NCI-H1436 (cell line): ENCODE results near the gene RGS8.
"Not testable (repeated sequence)": the region's sequence is repeated elsewhere in the genome, so short reads cannot be mapped to it uniquely, and the experiment has no call there.

Experiments used
- DNase-seq: peaks from one replicate; lab custom pipeline; 2025; lab: John Stamatoyannopoulos, UW

RGS8 gene

DNA sequence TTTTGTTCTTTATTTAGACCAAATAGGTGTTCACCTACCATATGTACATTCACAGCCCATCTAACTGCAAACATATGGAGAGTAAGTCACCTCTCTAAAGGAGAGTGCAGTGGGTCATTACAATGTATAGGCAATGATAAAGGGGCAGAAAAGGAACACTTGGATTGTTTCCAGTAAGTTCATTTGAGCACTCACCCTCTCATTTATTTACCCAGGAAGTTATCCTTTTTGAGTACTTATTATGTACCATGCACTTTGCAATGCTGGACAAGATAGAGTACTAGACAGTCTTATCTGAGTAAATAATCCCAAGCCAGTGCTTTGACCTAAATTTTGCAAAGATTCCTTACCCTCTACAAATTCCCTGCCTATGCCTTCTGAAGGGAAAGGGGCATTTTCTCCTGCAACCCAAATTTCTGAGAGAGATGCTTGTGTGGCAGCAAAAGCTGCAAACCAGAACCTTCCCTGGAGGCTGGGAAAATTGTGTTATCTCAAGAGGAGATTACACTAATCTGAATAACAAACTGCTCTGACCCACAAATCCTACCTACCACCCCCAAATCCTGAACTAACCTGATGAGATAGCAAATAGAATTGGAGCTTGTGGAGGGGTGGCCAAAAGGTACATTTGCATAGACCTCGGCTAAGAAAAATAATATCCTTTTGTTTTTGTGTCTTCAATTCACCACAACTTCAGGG lies 18.6 kb upstream of the RGS8 start:
- peak; percentile 16 for DNase-seq

DNA sequence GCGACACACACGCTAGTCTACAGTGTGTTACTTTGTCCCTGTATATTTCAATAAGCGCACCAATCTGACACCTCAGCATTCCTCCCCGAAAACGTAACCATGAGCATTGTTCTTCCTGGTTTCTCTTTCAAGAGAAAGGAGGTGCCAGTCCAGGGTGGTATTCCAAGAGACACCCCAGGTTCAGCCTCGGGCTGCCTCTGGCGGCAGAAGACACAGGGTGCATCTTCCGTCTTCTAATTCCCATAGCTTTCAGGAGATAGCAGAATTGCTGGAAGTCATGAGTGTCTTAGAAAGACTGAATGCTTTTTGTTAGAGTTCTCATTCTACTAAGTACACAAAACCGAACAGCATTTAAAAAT lies 15.9 kb upstream of the RGS8 start:
- no peak for DNase-seq

DNA sequence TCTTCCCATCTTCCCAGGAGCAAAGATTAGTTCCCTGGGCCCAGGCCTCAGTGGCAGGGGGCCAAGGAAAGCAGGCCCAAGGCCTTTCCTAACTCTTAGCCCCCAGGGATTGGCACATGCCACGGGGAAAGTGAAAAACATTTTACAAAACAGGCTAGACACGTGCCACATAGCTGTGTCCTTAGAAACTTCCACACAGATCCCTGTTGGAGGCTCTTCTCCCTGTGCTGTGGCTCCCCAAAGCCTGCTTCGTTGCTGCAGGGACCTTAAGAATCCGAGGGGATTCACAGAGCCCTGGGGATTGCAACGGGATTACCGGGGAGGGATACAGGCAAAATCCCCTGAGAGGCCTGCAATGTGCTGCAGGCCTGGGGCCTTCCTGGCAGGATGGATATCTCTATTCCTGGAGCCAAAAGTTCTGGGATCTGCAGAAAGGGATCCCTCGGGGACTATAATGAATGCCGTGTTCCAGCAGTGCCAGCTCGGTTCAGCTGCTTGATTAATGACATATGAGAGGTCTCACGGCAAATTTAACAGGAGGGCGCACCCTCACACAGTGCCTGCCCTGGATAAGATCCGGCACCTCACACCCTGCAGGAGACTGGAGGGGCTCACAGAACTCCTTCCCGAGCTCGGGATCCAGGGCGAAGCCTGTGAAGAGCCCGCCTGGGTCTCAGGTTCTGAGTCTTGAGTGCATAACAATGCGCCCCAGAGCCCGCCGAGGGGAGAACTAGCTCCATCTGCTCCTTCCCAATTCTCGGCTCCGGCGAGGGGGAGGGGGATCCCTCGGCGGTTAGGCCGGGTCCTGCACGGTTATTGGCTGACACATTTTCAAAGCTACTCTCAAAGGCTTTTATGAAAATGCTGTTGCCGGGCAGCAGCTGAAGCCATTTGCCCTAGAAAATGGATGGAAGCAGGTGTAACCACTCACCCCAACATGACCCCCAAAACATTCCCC lies 15.3 kb upstream of the RGS8 start:
- DNase-seq: peak; percentile 57

DNA sequence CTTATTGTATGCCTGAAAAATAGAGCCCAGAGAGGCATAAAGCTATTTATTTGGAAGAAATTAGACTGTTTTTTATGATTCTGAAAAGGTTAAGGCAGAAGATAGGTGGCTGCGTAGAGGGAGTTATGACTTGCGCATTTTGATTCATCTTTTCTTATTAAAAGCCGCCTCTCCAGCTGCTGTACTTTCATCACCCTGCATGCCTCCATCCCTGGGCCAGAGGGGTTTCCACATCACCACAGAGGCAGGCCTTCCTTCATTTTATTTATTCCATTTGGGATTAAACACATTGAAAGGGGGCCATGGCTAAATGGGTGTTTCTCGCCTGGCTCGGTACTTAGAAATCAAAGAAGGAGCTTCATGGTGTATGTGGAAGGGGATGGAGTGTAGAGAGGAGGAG lies 14.6 kb upstream of the RGS8 start:
- DNase-seq: no peak

DNA sequence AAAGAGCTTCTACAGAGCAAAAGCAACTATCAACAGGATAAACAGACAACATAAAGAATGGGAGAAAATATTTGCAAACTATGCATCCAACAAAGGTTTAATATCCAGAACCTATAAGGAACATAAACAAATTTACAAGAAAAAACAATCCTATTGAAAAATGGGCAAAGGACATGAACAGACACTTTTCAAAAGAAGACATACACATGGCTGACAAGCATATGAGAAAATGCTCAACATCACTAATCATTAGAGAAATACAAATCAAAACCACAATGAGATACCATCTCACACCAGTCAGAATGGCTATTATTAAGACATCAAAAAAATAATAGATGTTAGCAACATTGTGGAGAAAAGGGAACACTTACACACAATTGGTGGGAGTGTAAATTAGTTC lies 8.8 kb upstream of the RGS8 start:
- DNase-seq: not testable (repeated sequence)

DNA sequence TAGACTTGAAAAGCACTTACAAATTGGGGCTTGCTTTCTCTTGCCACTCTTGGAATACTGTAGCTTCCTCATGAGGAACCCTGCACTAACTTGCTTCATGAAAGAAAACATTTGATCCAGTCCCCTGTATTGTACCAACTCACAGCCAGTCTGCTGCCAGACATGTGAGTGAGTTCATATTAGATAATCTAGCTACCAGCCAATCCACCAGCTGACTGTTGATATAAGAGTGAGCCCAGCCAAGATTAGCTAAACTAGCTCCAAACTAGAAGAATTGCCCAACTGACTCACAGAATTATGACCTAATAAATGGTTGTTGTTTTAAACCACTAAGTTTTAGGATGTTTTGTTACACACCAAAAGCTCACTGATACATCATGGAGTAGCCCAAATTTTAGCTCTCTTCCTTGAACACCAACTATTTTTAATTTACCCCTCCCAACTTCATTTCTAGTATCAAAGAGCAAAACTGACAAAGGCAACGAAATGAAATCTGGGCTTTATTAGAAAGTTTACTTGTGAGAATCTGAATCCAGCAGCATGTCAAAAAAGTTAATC lies 6.6 kb upstream of the RGS8 start:
- DNase-seq: no peak

DNA sequence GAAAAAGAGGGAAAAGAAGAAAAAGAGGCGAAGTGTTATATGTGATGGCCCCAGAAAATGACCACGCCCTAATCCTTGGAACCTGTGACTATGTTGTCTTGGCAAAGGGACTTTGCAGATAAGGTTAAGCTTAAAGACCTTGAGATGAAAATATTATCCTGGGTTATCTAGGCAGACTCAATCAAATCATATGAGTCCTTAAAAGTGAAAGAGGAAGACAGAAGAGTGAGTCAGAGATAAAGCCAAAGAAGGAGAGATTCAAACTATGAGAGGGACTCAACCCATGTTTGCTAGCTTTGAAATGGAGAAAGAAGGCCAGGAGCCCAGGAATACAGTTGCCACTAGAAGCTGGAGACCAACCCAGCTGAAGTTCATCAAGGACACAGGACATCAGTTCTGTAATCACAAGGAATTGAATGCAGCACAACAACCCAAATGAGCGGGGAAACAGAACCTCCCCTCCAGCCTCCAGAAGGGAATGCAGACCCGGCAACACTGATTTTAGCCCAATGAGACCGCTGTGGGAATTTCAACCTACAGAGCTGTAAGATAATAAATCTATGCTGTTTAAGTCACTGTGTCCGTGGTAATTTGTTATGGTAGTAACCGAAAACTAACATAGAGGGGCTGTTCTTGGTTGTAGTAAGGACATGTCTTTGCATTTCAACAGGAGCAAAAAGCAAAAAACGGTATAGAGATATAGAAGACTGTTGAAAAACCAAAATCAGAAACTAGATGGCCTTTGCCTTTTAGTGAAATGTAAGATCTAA lies 4.2 kb upstream of the RGS8 start:
- DNase-seq: no peak

DNA sequence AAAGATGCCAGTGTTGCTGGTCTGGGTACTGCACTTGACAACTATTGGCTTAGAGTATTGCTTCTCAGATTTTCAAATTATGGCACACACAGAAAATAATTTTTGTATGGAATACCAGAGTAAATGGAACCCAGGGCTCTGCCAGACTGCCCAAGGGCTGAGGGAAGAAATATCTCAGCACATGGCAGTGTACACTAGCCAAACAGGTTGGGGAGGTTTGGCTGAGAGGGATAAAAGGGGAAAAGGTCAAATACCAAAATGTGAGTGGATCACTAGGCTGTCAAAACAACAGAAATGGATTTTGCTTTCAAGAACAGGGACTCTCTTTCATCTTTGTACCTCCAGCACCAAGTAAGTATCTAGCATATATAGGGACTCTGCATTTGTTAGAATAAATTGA lies 3.0 kb upstream of the RGS8 start:
- DNase-seq: no peak

DNA sequence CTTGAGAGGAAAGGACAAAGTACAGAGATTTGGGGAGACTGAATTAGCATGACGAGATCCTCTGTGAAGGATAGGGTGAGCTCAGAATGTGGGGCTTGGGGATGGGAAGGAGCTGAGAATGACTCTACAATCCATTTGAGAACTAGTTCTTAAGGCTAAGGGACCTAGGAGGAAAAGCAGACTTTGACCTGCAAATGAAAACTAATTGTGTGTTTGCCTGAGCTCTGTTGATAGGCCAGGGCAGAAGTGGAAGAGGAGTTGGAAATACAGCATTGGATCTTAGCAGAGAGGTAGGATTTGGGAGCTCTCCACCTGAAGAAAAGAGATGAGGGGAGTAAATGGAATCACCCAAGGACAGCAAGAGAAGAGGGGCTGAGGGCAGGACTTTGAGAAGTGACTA lies 2.1 kb upstream of the RGS8 start:
- DNase-seq: no peak

DNA sequence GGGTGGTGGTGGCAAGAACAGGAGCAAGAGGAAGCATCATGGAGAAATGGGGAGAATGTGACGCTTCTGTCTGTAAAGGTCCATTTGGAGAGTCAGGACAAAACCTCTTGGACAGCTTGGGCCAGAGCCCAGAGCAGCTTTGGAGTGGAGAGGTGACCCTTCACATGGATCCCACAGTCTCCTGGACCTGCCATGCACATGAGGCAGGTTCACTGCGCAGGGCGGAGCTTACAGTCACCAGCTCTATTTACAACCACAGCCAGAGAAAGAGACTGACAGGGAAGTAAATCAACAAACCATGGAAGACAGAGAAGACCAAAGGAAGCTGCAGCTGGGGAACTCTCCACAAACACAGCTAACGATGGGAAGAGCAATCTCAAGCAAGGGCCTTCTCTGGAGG lies 828 bp upstream of the RGS8 start:
- no peak for DNase-seq

DNA sequence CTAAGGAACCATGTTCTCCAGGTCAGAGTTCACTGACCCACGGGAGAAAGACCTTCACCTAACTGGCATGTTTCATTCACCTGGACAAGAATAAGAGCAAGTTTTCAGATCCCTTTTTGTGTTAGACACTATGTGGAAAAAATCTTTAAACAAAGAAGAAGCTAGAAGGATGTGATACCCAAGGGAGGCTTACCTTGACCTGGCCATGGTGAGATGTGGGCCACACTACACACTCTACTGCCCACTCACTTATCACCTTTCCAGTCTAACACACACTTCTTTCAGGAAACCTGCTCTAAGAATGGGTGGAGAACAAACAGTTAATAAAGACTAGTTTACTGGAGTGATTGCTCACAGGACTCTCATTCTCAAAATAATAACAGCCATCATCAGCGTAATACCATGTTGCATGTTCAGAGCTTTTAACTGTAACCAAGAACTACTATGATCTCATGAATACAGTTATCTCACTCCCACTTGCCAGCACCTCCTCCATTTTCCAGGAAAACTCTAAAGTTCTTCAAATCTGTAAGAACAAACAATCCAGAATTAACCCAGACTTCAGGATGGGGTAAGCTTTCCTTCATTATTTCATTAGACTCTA lies 1.4 kb downstream of the RGS8 start:
- DNase-seq: no peak

DNA sequence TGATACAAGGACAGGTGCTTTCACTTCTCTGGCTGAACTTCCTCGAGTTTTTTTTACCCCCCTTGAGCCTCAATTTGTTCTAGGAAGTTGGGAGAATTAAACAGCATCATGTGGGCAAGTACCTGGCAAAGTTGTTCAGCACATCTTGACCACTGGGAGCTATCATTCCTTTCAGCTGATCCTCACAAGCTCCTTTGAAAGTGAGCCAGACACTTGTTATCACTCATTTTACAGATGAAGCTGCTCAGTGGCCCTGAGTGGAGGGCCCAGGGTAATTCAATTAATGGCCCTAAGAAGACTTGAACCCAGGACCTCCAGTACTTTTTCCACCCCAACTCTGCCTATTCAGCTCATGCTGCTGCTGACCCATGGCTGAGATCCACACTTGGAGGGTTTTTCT lies 2.0 kb downstream of the RGS8 start:
- DNase-seq: no peak

DNA sequence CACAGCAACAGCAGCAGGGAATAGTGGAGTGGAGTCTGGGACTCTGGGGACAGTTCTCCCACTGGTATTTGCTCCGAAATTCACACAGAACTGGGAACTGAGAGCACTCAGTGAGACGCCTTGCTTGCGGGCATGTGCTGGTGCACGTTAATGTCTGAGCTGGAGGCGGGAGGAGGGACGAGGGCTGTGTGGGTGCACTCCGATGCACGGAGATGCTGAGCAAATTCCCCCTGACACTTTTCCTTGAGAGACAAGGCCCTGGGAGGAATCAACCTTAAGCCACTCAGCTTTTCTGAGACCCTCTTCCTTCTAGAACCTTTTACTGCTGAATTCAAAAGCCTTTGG lies 2.8 kb downstream of the RGS8 start:
- DNase-seq: no peak

DNA sequence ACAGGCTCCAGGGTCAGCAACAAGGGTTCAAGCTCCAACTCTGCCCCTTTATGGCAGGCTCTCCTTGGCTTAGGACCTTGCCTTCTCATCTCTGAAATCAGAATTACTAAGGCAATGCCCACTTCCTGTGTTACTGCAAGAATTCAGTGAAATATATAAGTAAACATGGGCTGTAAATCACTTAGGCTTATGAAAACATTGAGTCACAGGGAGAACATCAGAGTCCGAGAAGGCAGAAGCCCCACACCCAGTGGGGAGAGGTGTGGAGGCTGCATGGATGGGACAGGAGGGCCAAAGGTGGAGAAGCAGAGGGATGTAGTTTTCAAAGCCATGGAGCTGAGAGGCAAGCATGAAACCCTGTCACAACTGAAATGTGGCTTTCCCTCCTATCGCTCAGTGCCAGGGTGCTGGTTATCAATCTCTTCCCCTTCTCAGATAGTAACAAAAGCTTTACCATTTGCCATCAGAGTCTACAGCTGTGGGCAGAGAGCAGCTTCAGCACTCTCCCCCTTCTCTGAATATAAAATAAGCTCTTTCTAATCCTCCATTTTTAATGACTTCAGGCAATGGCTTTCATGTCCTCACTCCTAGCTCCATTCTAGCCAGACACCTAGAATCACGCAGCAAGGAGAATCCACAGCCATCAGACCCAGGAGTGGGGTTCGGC lies 3.4 kb downstream of the RGS8 start:
- DNase-seq: no peak

DNA sequence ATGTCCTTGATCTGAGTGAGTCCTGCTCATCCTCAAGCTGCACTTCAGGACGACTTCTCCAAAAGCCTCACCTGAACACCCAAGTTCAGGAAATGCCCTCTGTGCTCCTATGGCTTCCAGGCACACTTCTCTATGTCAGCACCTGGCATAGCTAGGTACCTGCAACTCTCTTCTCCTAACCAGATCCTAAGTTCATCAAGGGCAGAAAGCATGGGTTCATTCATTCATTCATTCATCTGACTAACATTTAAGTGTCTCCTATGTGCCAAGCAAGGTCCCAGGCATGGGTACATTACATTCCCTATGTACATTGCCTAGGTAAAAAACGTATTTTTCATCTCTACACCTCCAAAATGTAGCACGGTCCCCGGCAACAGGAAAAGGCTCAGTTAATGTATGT lies 4.0 kb downstream of the RGS8 start:
- DNase-seq: no peak

DNA sequence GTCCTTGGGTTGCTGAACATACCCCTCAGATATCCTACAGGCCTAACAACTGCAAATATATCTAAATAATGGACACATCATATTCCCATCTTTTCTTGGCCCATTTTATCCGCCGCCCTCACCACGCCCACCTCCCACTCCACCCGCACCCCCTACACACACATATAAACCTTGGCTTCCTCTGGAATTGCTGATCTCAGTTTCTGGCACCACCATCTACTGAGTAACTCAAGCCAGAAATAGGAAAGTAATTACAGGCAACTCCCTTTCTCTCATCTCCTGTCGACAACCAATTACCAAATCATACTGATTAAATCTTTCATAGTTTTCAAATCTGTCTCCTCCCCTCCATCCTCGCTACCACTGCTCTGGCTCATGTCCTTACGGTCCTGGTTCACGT lies 4.7 kb downstream of the RGS8 start:
- no peak for DNase-seq

DNA sequence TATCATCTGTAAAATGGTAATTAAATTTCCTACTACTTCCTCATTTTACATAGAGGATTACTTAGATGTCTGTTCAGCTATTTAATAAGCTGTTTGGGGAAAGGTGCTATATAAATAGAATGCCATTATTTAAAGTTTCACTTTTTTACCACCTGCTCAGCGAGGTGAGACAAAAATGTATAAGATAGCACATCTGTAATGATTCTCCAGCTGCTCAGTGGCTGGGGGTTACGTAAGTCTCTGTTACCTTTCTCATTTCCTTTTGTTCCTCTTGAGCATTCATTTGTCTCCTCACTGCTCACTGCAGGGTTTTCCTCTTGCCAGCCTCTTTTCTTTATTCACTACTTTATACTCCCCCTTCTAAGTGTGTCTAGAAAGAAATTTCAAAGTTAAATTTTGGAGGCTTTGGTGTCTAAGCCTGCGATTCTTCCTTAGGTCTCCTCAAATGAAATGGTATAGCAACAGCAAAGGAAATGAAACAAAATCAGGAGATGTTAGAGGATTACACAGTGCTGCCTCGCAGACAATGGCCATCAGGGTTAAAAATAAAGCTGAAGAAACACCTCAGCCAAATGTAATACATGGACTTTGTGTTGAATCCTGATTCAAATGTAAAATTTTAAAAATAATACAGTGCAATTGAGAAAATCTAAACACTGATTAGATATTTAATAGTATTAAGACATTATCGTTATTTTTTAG lies 6.8 kb downstream of the RGS8 start:
- DNase-seq: no peak

DNA sequence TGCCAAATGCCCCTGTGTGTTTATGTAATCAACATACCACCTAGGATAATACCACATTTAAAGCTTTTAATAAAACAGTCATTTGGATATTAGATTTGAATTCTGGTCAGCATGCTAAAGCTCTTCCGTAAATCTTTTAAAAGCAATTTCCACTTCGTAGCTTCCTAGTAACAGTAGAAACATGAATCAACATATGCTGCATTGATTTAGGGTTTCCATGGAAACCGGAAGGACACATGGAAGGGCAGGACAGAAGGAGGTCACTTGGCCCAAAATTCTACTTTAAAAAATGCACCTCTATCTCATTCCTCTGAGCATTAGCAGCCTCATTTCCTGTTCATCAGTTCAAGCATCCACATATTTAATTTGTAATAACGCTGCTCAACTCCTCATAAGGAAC lies 8.1 kb downstream of the RGS8 start:
- no peak for DNase-seq

DNA sequence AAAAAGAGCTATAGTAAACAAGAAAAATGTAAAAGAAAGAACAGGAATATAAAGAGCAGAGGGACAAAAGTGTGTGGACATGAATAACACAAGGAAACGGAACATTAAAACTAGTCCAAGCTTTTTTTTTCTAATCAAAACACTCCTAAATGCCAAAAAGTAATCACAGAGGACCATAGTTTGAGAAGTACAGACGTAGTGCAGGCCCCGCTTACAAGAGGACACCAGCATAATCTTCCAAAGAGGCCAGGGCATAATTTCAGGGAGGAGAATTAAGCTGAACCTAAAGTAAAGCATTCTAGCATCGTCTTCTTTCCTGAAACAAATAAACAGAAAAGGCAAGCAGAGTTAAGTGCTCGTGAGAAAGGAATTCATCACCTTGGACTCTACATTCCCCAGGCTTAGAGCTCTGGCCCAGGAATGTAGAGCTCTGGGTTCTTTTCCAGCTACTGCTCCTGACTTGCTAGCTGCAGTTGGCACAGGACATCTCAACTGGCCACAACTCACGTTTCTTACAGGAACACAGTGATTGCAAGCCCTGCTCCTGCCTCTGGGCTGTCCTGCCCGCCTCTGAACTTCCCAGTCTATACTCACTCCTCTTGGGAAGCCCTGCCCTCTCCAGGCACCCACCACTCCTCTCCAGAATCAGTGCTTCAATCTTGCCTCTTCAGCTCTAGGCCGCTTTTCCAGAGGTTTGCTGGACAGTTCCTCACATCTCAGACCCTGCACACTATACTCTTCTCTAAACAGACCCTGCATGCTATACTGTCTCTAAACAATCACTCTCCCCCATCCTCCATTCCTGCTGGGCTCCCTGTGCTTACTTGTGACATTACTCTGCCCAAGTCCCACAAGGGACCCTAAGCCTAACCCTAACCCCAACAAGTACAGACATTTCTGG lies 9.8 kb downstream of the RGS8 start:
- no peak for DNase-seq

DNA sequence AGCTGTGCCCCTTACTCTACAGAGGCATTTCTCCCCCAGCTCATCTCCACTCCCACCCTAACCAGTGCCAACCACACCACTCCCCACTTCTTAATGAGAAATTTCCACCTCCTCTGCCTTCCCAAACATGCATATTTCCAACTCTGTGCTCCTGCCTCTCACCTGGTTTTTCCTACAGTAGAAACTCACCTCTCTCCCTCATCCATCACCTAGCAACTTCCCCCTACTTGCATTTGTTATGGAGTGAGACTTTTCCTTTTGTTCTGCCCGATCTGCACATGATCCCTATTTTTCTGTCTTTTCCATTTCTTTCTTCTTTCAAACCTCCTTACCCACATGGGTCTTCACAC lies 11.9 kb downstream of the RGS8 start:
- DNase-seq: no peak
